Neural crest cell (in vitro differentiated cells): ENCODE data around the gene OGFR. TPM values are rescaled to one million over a fixed set of nuclear protein-coding genes. Genes with fewer than 3 reads are reported as not detected.

Source experiments
- DNase-seq: peaks from one replicate; pipeline ENCODE4 v3.0.0; 2021; ENCODE audit warnings: low read depth, mixed read lengths, low spot score
- H3K27ac Mint-ChIP-seq: one replicate; pipeline ENCODE4 v1.8.0; 2021; ENCODE audit warnings: mild to moderate bottlenecking, mixed read lengths; ENCODE audit not compliant: unreplicated experiment
- H3K27me3 Mint-ChIP-seq: 2 replicates; pipeline ENCODE4 v1.8.0; 2021; ENCODE audit warnings: low read depth, mild to moderate bottlenecking, mixed read lengths
- H3K36me3 Mint-ChIP-seq: 2 replicates; pipeline ENCODE4 v1.8.0; 2021; ENCODE audit warnings: low read depth, mild to moderate bottlenecking, mixed read lengths
- H3K4me1 Mint-ChIP-seq: 2 replicates; pipeline ENCODE4 v1.8.0; 2021; ENCODE audit warnings: mixed read lengths
- H3K4me3 Mint-ChIP-seq: one replicate; pipeline ENCODE4 v1.8.0; 2021; ENCODE audit warnings: mild to moderate bottlenecking, mixed read lengths
- H3K9me3 Mint-ChIP-seq: 2 replicates; pipeline ENCODE4 v1.8.0; 2021; ENCODE audit warnings: mixed read lengths
- total RNA-seq: library from RNA; stranded (reverse); gene quantifications from 2 replicates; pipeline ENCODE4 v1.2.1, GENCODE V29; 2021
- TF ChIP-seq, protein P1 (sequence below): fragments of 200-600 bp; sonication (generic); conservative IDR thresholded peaks from 2 replicates; pipeline ENCODE4 v1.5.0; 2021; ENCODE audit warnings: antibody characterized with exemption, mild to moderate bottlenecking

Gene OGFR
- total RNA-seq, 1 donor from 2014 or later: 36.7 TPM

DNA sequence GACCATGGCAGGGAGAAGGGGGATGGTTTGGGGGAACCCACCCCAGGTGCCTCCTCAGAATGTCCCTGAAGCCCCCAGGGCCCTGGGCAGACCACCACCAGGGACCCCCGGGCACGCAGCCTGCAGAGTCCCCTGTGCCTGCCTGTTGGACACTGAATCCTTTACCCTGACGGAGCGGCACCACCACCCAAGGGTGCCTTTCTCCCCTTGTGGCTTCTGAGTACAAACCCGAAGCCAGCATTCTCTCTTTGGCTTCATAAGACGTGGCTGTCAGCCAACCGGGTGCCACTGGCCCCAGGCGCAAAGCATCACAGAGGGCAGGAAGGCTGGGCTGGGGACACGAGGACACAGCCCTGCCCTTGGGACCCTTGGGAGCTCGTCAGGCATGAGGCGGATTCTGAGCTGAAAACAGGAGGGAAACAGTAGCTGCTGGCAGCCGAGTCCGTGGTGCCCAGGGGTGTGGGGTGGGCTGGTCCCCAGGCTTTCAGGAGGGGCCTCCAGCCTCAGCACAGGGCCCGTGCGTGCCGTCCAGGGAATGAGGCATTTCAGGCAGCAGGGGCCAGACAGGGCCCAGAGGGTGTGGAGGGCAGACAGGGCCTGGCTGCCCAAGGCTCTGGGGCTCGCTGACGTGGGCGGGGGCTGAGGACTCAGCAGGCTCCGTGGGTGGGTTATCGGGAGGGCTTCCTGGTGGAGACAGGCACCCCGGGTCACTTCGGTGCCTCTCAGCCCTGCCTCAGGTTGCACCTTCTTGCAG lies 15.8 kb downstream of the OGFR start:
- no peaks in the 10 kb centered on the region for H3K36me3 Mint-ChIP-seq
- no peak overlapping the region for H3K4me3 Mint-ChIP-seq
- DNase-seq: no peak
- H3K9me3 Mint-ChIP-seq: no peaks in the 10 kb centered on the region
- H3K27me3 Mint-ChIP-seq: peaks cover 21% of the 10 kb centered on the region
- H3K4me1 Mint-ChIP-seq: peaks cover 17% of the 10 kb centered on the region
- TF ChIP-seq, protein P1, sequence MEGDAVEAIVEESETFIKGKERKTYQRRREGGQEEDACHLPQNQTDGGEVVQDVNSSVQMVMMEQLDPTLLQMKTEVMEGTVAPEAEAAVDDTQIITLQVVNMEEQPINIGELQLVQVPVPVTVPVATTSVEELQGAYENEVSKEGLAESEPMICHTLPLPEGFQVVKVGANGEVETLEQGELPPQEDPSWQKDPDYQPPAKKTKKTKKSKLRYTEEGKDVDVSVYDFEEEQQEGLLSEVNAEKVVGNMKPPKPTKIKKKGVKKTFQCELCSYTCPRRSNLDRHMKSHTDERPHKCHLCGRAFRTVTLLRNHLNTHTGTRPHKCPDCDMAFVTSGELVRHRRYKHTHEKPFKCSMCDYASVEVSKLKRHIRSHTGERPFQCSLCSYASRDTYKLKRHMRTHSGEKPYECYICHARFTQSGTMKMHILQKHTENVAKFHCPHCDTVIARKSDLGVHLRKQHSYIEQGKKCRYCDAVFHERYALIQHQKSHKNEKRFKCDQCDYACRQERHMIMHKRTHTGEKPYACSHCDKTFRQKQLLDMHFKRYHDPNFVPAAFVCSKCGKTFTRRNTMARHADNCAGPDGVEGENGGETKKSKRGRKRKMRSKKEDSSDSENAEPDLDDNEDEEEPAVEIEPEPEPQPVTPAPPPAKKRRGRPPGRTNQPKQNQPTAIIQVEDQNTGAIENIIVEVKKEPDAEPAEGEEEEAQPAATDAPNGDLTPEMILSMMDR: no peak
- no peak overlapping the region for H3K27ac Mint-ChIP-seq

DNA sequence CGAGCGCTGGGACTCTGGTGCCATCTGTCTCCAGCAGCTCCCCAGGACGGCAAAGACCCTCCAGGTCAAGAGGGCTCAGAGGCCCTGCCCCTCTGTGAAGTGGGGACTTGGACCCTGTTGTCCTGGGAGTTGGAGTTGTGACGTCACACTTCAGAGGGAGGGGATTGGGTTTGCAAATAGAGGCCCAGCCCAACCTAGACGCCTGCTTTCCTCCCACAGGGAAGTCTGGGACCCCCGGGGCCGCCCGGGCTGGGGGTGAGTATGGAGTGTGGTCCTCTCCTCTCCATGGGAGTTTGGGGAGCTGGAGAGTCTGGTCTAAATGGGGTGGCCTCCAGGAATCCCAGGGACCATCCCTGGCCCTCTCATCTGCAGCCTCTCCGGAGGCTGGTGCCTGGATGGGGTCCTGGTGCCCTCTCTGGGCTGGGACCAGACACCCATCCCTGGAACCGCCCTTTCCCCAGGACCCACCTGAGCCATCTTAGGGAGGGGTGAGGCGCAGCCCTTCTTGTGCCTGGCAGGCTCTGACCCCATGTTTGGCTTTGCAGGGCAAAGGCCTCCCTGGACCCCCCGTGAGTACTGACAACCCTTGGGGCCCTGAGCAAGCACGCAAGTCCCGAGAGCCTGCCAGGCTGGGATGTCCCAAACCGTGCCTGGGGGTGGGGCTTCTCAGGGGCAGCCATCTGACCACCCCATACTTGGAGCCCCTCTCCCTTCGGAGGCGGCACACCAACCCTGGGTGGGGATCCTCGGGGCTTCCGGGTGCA lies 16.5 kb downstream of the OGFR start:
- no peaks in the 10 kb centered on the region for H3K36me3 Mint-ChIP-seq
- H3K9me3 Mint-ChIP-seq: no peaks in the 10 kb centered on the region
- TF ChIP-seq, protein P1: no peak
- peaks cover 11% of the 10 kb centered on the region for H3K4me1 Mint-ChIP-seq
- peaks cover 14% of the 10 kb centered on the region for H3K27me3 Mint-ChIP-seq
- no peak overlapping the region for H3K27ac Mint-ChIP-seq
- no peak for DNase-seq
- no peak overlapping the region for H3K4me3 Mint-ChIP-seq

GRCh38 chr20:62821726-62822210 lies 17.1 kb downstream of the OGFR start:
- peaks cover 11% of the 10 kb centered on the region for H3K4me1 Mint-ChIP-seq
- peaks cover 9% of the 10 kb centered on the region for H3K27me3 Mint-ChIP-seq
- TF ChIP-seq, protein P1: no peak
- H3K9me3 Mint-ChIP-seq: no peaks in the 10 kb centered on the region
- H3K4me3 Mint-ChIP-seq: no peak overlapping the region
- no peak for DNase-seq
- H3K27ac Mint-ChIP-seq: no peak overlapping the region
- no peaks in the 10 kb centered on the region for H3K36me3 Mint-ChIP-seq

- H3K4me3 Mint-ChIP-seq: no peak overlapping the region
- no peak overlapping the region for H3K27ac Mint-ChIP-seq
- H3K4me1 Mint-ChIP-seq: peaks cover 11% of the 10 kb centered on the region
- DNase-seq: no peak
- no peaks in the 10 kb centered on the region for H3K36me3 Mint-ChIP-seq
- TF ChIP-seq, protein P1: no peak
- H3K9me3 Mint-ChIP-seq: no peaks in the 10 kb centered on the region
- peaks cover 9% of the 10 kb centered on the region for H3K27me3 Mint-ChIP-seq
Measured at GRCh38 chr20:62822239-62822787, 17.7 kb downstream of the OGFR start.

DNA sequence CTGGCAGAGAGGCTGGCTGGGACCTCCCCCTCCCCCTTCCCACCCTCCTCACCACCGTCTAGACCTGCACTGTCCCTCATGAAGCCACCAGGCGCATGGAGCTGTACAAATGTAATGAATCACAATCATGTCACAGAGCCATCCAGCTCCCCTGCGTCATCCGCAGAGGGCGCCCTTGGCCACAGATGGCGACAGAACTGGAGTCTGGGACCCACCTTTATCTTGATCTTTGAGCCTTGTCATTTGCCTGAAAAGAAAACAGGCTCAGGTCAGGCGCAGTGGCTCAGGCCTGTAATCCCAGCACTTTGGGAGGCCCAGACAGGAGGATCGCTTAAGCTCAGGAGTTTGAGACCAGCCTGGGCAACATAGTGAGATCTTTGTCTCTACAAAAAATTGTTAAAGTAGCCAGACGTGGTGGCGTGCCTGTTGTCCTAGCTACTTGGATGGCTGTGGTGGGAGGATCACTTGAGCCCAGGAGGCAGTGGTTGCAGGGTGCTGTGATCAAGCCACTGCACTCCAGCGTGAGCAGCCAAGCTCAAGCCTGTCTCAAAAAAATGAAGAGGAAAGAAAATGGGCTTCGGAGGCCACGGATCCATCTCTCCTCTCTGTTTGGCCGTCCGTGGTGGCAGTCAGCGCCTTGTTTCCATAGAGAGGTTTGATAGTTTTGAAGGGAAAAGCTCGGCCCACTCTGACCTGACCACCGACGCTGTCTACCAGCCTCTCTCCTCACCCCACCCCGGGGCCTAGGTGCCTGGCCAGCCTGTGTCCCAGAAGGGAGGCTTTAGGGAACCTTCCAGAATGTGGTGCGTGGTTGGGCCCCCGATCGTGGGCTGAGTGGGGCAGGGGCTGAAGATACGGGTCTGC lies 18.4 kb downstream of the OGFR start:
- no peak for DNase-seq
- Mint-ChIP-seq H3K27me3 (peaks cover 5% of the 10 kb centered on the region), H3K9me3 (no peaks in the 10 kb centered on the region), H3K36me3 (no peaks in the 10 kb centered on the region), H3K4me3 (peak overlapping the region; percentile 38), H3K27ac (peak overlapping the region; percentile 57), H3K4me1 (peaks cover 11% of the 10 kb centered on the region)
- TF ChIP-seq, protein P1: peak; percentile 45
